DOHH2 (cell line): ENCODE results near the gene BHLHA15.

Experiments used
- H3F3A ChIP-seq: fragments of 200-600 bp; sonication (generic), shearing (Covaris generic); 2 replicates; pipeline ENCODE4 v1.6.0; 2016; ENCODE audit warnings: antibody characterized with exemption, mild to moderate bottlenecking; ENCODE audit not compliant: control insufficient read depth, insufficient read depth
- H3K27ac ChIP-seq: fragments of 200-600 bp; sonication (generic); 2 replicates; pipeline ENCODE4 v1.5.1; 2014; ENCODE audit warnings: low read depth, mild to moderate bottlenecking, low read length, moderate library complexity
- H3K27me3 ChIP-seq: fragments of 200-600 bp; sonication (generic); 2 replicates; pipeline ENCODE4 v1.6.1; 2014; ENCODE audit warnings: mild to moderate bottlenecking, low read length, mixed read lengths; ENCODE audit not compliant: control insufficient read depth
- H3K36me3 ChIP-seq: fragments of 200-600 bp; sonication (generic); 2 replicates; pipeline ENCODE4 v1.6.1; 2014; ENCODE audit warnings: mild to moderate bottlenecking, low read length, moderate library complexity, mixed read lengths; ENCODE audit not compliant: control insufficient read depth
- H3K4me1 ChIP-seq: fragments of 200-600 bp; sonication (generic); 2 replicates; pipeline ENCODE4 v1.6.1; 2014; ENCODE audit warnings: mild to moderate bottlenecking, low read length, mixed read lengths; ENCODE audit not compliant: control insufficient read depth
- H3K4me2 ChIP-seq: fragments of 200-600 bp; sonication (generic); 2 replicates; pipeline ENCODE4 v1.6.0; 2014; ENCODE audit warnings: mild to moderate bottlenecking, low read length, moderate library complexity
- H3K4me3 ChIP-seq: fragments of 200-600 bp; sonication (generic); 2 replicates; pipeline ENCODE4 v1.5.1; 2014; ENCODE audit warnings: mild to moderate bottlenecking, low read length, mixed read lengths
- H3K79me2 ChIP-seq: fragments of 200-600 bp; sonication (generic); 2 replicates; pipeline ENCODE4 v1.6.1; 2014; ENCODE audit warnings: mild to moderate bottlenecking, low read length, mixed read lengths; ENCODE audit not compliant: control insufficient read depth
- H3K9me2 ChIP-seq: fragments of 200-600 bp; sonication (generic); replicated peaks from 2 replicates; pipeline ENCODE4 v1.6.1; 2014; ENCODE audit warnings: mild to moderate bottlenecking, low read length, mixed read lengths; ENCODE audit not compliant: control insufficient read depth
- H3K9me3 ChIP-seq: fragments of 200-600 bp; sonication (generic); 2 replicates; pipeline ENCODE4 v1.6.1; 2014; ENCODE audit warnings: antibody characterized with exemption, low read length, mixed read lengths; ENCODE audit not compliant: control insufficient read depth, insufficient read depth
- H4K20me1 ChIP-seq: fragments of 200-600 bp; sonication (generic); 2 replicates; pipeline ENCODE4 v1.6.0; 2014; ENCODE audit warnings: low read depth, mild to moderate bottlenecking, antibody characterized with exemption, low read length, moderate library complexity; ENCODE audit not compliant: control insufficient read depth, insufficient read depth
- EZH2phosphoT487 ChIP-seq: fragments of 200-600 bp; sonication (generic); IDR thresholded peaks from 2 replicates; pipeline ENCODE4 v1.6.1; 2017; ENCODE audit warnings: borderline replicate concordance, mild to moderate bottlenecking, antibody characterized with exemption, low read length, moderate library complexity, mixed read lengths
- TF ChIP-seq, protein P1 (sequence below): fragments of 200-600 bp; sonication (generic); IDR thresholded peaks from one replicate; pipeline ENCODE4 v1.5.1; 2014; ENCODE audit warnings: antibody characterized with exemption, mild to moderate bottlenecking, low read depth, low read length; ENCODE audit not compliant: poor library complexity, severe bottlenecking

The BHLHA15 gene

DNA sequence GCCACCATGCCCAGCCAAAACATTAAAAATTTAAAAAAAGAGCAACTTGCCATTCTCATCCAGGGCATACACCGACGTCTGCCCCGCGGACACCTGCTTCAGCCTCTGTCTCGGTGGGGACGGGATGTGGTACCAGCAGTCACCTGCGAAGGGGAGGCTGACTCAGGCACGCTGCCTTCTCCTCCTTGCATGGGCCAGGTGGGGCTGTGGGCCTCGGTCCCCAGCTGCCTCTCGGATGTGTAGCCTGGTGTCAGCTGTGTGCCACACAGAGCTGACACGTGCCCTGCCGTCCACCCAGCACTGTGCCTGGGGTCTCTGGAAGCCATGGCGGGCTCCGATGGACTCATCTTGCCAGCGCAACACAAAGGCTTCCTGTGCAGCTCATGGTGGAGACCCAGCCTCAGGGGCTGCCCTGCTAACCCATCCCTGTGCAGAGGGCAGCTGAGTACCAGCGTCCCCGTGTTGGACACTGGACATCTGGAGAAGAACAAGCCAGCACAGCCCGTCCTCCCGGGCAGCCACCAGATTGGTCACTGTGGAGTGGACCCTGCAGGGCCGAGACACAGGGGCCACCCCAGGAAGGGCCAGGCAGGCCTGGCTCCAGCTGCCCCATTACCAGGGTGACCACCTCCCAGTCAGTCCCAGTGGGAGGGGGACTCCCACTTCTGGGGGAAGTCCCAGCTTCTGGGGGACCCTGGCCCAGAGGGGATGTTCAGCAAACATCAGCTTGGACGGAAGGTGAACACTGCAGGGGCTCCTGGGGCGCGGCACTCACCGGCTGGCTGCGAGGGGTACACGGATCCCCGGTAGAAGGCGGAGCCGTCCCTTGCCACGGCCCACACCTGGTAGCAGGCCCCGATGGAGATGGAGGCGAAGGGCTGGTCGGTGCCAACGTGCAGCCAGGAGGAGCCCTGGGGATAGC, 10.6 kb downstream of the BHLHA15 start:
- no peak overlapping the region for H3K27ac ChIP-seq
- H4K20me1 ChIP-seq = peaks cover 22% of the 10 kb centered on the region
- H3K79me2 ChIP-seq = no peaks in the 10 kb centered on the region
- TF ChIP-seq, protein P1, sequence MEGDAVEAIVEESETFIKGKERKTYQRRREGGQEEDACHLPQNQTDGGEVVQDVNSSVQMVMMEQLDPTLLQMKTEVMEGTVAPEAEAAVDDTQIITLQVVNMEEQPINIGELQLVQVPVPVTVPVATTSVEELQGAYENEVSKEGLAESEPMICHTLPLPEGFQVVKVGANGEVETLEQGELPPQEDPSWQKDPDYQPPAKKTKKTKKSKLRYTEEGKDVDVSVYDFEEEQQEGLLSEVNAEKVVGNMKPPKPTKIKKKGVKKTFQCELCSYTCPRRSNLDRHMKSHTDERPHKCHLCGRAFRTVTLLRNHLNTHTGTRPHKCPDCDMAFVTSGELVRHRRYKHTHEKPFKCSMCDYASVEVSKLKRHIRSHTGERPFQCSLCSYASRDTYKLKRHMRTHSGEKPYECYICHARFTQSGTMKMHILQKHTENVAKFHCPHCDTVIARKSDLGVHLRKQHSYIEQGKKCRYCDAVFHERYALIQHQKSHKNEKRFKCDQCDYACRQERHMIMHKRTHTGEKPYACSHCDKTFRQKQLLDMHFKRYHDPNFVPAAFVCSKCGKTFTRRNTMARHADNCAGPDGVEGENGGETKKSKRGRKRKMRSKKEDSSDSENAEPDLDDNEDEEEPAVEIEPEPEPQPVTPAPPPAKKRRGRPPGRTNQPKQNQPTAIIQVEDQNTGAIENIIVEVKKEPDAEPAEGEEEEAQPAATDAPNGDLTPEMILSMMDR = no peak
- no peak for TF ChIP-seq EZH2phosphoT487
- H3K4me2 ChIP-seq = no peak overlapping the region
- H3K9me2 ChIP-seq = no peaks in the 10 kb centered on the region
- no peaks in the 10 kb centered on the region for H3K9me3 ChIP-seq
- no peak overlapping the region for H3K4me3 ChIP-seq
- peaks cover 32% of the 10 kb centered on the region for H3K4me1 ChIP-seq
- H3K27me3 ChIP-seq = peaks cover 19% of the 10 kb centered on the region
- no peaks in the 10 kb centered on the region for H3K36me3 ChIP-seq
- peaks cover 8% of the 10 kb centered on the region for H3F3A ChIP-seq

DNA sequence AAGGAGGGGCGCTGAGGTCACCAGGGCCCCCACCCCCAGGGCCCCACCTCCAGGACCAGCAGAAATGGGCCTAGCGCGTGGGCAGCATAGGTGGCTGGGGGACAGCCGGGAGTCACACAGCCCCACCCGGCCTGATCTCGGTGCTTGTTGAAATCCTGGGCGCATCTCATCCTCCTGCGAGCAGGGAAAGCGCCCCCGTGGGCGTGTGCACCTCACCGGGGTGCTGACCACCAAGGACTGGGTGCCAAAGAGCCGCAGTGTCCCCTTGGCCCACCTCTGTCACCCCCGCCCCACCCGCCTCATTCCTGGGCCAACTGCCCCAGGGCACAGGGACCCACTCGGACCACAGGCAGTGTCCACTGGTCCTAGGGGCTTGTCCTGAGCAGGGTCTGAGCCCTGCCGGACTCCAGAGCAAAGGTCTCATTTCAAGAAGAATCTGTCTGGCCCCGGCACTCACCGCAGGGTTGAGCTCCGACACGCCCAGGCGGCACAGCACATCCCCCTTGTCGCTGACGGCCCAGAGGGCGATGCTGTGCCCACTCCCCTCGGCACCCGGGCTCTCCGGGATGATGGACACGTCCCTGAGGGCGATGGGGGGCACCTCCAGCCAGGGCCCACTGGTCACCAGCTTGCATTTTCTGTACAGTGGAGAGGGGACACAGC, 11.4 kb downstream of the BHLHA15 start:
- no peaks in the 10 kb centered on the region for H3K9me3 ChIP-seq
- no peaks in the 10 kb centered on the region for H3K79me2 ChIP-seq
- H3K27ac ChIP-seq = no peak overlapping the region
- H3K4me2 ChIP-seq = no peak overlapping the region
- H3K4me3 ChIP-seq = no peak overlapping the region
- no peaks in the 10 kb centered on the region for H3K9me2 ChIP-seq
- TF ChIP-seq EZH2phosphoT487 = no peak
- TF ChIP-seq, protein P1 = no peak
- H3K27me3 ChIP-seq = peaks cover 19% of the 10 kb centered on the region
- no peaks in the 10 kb centered on the region for H3K36me3 ChIP-seq
- peaks cover 31% of the 10 kb centered on the region for H3K4me1 ChIP-seq
- H4K20me1 ChIP-seq = peaks cover 17% of the 10 kb centered on the region
- H3F3A ChIP-seq = peaks cover 8% of the 10 kb centered on the region

DNA sequence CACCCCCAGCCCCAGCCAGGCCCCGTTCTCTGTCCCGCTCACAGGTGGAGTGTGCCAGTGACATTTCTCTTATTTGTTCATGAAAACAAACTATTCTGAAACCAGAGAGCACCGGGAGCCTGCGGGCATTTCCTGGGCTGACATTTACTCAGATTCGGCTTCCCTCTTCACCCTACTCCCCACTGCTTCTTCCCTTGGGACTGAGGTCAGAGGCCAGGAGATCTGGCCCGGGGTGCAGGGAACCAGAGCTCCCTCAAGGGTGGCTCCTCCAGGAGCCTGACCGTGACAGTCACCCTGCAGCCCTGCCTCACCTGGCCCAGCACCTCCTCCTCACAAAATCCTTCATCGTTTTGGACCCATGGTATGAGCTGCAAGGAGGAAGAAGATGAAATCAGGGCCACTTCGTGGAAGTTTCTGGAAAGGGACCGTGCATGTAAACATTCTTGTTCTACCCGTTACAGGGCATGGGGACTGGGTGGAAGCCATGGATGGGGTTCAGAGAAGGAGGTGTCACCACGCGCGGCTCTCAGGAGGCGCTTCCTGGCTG, 12.2 kb downstream of the BHLHA15 start:
- no peak overlapping the region for H3K4me3 ChIP-seq
- no peak overlapping the region for H3K27ac ChIP-seq
- H3K4me2 ChIP-seq = no peak overlapping the region

More for the DNA sequence above, 12.2 kb downstream of the BHLHA15 start:
- Histone ChIP-seq H3F3A (peaks cover 8% of the 10 kb centered on the region), H3K4me1 (peaks cover 24% of the 10 kb centered on the region), H3K27me3 (peaks cover 11% of the 10 kb centered on the region), H3K36me3 (no peaks in the 10 kb centered on the region), H3K9me2 (no peaks in the 10 kb centered on the region), H3K9me3 (no peaks in the 10 kb centered on the region), H4K20me1 (peaks cover 17% of the 10 kb centered on the region), H3K79me2 (no peaks in the 10 kb centered on the region)
- TF ChIP-seq, protein P1 = no peak
- no peak for TF ChIP-seq EZH2phosphoT487
